Renal pelvis (tissue), 4 donors: ENCODE results near the gene CARD6. TPM values are rescaled to one million over a fixed set of nuclear protein-coding genes. Genes with fewer than 3 reads are reported as not detected.
"Not testable (repeated sequence)": the region's sequence is repeated elsewhere in the genome, so short reads cannot be mapped to it uniquely, and the experiment has no call there.

Source experiments
- DNase-seq: peaks from one replicate; pipeline ENCODE4 v3.0.0-alpha.2; 2013
- polyA plus RNA-seq, 3 donors: library from polyadenylated mRNA; unstranded; fragments of 120-200 nt; gene quantifications; one replicate each; pipeline ENCODE4 v1.2.1, GENCODE V29; 2013; ENCODE audit not compliant: insufficient read length in 3 of 3

The CARD6 gene
- polyA plus RNA-seq, 3 donors = 2.6 to 3.0 (median 2.8) TPM

DNA sequence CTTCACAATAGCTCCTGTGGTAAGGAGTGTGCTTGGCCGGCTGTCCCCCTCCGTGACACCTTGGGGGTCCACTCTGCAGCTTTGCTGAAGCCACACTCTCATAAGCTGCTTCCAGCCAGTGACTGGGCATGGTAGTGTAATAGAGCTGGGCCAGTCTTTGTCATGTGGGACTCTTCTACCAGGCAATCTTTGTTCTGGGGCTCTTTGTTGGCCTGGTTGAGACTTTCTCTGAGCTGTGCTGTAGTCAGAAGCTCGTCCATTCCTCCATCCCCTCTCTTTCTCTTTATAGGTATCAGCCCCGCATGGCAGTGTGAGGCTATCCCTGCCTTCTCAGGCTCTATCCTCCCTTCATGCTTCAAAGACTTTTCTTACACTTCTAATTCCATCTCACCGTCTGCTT is 25.7 kb downstream of the CARD6 start:
- DNase-seq = no peak

DNA sequence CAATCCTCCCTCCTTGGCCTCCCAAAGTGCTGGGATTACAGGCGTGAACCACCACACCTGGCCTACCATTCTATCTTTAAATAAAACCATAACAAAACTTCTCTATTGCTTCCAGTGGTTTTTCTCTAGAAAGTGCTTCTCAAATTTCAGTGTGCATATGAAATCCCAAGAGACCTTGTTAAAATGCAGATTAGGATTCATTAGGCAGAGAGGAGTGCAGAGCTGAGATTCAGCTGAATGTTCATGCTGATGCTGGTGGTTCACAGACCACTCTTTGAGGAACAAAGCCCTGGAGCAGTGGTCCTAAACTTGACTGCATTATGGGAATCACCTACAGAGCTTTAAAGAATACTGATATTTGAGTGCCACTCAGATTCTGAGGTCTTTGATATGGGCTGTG is 28.2 kb downstream of the CARD6 start:
- DNase-seq = no peak

DNA sequence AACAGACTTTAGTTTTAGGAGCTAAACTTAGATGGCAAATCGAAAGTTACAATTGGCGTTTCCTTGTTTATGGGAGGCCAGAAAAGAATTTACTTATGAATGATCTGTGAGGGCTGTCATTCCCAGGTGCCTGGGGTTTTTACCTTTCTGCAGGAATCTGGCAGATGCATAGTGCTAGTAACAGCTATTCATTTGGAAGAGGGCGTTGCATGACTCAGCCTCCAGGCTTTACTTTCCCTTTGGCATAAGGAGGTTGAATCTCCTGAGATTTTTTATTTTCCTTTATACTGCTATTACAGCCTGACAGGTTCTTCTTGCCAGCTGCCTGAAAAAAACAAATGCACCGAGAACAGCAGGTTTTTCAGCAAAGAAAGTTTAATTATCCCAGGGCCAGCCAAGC is 30.0 kb downstream of the CARD6 start:
- DNase-seq = no peak

DNA sequence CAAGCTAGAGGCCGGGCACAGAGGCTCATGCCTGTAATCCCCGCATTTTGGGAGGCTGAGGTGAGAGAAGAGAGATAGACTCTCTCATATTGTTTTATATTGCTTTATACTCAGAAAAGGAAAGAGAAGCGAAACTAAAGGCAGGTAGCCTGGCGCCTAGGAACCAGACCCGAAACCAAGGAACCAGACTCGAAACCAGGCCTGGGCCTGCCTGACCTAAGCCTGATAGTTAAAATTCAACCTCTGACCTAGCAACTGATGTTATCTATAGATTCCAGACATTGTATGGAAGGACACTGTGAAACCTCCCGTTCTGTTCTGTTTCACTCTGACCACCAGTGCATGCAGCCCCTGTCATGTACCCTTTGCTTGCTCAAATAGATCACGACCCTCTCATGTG is 31.1 kb downstream of the CARD6 start:
- DNase-seq = not testable (repeated sequence)

DNA sequence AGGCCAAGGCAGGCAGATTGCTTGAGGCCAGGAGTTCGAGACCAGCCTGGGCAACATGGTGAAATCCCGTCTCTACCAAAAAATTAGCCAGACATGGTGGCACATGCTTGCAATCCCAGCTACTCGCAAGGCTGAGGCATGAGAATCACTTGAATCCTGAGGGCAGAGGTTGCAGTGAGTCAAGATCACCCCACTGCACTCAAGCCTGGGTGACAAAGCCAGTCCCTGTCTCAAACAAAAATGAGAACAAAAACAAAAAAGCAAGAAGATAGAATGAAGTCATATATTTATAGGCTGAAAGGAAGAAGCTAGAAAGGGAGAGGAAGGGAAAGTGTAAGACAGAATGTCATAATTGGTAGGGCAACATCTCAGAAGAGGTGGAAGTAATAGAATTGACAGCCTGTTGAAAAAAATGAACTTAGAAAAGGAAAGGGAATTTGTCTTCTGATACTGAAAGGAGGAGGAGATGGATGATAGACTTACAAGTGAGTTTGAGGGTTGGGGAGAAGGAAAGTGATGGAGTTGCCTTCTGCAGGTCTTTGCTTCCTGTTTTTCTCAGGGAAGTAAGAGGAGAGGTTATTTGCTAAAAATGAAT is 32.2 kb downstream of the CARD6 start:
- DNase-seq = no peak

DNA sequence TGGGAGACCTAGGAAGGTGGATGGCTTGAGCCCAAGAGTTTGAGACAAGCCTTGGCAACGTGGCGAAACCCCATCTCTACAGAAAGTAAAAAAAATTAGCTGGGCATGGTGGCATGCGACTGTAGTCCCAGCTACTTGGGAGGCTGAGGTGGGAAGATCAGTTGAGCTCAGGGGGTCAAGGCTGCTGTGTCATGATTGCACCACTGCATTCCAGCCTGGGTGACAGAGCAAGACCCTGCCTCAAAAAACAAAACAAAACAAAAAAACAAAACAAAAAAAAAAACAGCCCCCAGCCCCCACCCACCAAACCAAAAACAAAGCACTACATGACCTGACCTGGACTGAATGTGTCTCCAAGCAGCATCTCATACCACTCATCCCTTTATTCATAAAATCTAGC is 34.8 kb downstream of the CARD6 start:
- DNase-seq = no peak

DNA sequence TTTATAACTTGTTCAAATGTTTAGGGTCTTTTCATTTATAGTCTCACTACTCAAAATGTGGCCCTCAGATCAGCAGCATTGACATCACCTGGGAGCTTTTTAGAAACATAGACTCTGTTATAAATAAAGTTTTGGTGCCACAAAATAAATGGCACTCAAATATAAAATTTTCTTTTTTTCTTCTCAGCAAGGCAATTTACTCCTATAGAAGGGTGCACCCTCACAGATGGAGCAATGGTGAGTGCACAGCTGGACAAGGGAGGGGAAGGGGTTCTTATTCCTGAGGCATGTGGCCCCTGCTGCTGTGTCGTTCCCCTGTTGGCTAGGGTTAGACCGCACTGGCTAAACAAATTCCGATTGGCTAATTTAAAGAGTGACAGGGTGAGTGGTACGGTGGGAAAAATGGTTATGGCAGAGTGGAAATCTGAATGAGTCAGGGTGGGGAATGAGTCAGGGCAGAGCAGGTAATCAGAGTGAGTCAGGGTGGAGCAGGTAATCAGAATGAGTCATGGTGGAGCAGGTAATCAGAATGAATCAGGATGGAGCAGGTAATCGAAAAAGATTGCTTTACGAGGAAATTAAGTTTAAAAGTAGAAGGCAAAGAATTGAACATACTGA is 36.3 kb downstream of the CARD6 start:
- DNase-seq = no peak

DNA sequence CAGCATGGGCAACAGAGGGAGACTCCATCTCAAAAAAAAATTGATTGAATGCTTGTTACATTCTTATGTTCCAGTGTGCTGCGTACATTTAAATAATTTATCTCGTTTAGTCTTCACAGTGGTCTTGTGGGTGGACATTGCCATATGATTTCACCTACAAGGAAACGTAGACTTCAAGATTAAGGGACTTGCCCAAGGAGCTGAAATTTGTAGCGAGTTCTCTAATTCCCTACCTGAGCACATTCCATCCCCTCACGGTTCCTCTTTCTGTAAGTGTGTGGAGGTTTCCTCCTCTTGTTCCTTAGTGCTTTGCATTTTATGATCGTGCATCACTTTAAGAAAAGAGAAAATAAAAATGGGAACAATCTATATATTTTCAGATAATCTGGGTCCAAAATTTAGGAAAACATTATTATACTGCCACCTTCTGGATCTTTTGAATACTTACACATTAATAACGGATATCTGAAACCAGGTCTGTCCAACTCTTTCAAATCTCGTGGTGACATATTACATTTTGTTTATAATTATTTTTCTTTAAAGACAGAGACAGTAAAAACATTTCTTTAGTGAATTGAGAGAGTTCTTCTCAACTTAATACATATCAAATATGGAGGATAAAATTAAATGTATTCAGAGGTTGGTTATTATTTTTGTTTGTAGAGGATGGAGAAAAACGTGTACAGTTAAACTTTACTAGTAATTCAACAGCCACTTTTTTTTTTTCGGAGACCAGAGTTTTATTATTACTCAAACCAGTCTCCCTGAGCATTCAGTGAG is 38.2 kb downstream of the CARD6 start:
- DNase-seq = no peak

DNA sequence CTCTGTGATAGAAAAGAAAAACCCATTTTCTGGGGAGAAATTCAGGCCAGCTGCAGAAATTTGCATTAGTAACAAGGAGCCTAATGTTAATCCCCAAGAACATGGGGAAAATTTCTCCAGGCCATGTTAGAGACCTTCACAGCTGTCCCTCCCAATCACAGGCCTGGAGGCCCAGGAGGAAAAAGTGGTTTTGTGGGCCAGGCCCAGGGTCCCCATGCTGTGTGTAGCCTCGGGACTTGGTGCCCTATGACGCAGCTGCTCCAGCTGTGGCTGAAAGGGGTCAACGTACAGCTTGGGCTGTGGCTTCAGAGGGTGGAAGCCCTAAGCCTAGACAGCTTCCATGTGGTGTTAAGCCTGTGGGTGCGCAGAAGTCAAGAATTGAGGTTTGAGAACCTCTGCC is 41.1 kb downstream of the CARD6 start:
- no peak for DNase-seq

DNA sequence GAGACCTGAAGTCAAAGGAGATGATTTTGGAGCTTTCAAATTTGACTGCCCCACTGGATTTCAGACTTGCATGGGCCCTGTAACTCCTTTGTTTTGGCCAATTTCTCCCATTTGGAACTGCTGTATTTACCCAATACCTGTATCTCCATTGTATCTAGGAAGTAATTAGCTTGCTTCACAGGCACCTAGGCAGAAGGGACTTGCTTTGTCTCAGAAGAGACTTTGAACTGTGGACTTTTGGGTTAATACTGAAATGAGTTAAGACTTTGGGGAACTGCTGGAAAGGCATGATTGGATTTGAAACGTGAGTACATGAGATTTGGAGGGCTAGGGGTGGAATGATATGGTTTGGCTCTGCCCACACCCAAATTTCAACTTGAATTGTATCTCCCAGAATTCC is 41.9 kb downstream of the CARD6 start:
- DNase-seq = not testable (repeated sequence)

DNA sequence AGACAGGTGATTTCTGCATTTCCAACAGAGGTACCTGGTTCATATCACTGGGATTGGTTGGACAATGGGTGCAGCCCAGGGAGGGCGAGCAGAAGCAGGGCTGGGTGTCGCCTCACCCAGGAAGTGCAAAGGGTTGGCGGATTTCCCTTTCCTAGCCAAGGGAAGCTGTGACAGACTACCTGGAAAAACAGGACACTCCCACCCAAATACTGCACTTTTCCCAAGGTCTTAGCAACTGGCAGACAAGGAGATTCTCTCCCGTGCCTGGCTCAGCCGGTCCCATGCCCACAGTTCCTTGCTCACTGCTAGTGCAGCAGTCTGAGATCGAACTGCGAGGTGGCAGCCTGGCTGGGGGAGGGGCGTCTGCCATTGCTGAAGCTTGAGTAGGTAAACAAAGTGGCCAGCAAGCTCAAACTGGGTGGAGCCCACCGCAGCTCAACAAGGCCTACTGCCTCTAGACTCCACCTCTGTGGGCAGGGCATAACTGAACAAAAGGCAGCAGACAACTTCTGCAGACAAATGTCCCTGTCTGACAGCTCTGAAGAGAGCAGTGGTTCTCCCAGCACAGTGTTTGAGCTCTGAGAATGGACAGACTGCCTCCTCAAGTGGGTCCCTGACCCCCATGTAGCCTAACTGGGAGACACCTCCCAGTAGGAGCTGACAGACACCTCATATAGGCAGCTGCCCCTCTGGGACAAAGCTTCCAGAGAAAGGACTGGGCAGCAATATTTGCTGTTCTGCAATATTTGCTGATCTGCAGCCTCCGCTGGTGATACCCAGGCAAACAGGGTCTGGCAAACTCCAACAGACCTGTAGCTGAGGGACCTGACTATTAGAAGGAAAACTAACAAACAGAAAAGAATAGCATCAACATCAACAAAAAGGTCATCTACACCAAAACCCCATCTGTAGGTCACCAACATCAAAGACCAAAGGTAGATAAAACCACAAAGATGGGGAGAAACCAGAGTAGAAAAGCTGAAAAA is 54.6 kb downstream of the CARD6 start:
- DNase-seq = not testable (repeated sequence)

DNA sequence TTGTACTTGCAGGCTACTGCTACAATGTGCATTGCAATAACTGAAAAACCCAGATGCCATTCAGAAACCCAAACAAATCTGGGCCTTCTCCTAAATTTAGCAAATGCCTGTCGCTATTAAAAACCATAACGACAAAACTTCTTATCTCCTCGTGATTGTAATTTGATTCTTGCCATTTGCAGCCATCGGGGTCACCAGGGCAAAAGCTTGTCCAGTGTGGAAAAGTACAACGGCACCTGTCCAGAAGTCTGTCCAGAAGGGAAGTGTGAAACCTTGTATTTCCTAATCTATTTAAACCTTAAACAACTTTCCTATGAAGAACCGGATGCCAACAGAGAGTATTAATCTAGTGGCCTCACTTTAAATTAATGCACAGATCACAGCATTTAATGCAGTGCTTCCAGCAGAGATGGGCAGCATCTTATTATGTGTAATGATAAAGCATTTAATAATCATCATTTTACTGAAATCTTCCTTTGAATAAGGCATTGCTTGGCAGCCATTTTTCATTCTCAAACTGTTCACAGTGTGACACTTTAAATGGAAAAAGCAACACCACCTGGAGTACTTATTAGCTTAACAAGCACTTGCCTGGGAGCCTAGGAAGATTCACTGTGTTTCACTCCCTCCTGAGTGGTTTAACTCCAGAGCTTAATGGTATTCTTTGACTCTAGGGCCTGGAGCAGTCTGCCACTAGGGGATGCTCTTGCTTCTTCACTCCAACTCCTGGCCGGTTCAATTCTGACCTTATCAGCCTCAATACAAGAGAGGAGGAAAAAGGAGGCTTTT is 63.2 kb downstream of the CARD6 start:
- peak; percentile 68 for DNase-seq

DNA sequence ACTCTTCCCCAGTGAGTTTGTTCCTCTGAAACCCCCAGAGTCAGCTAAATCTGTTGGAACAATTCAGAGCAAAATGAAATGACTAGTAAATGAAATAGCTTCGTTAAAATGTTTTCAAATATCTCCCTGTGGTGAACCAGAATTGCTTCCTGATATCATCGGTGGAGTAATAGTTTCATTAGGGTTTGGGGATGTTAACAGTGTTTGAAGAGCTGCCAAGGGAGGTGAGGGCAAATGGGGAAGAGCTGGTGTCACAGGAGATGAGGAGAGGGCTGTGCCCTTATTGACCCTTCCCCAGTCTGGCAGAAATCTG is 63.8 kb downstream of the CARD6 start:
- no peak for DNase-seq

DNA sequence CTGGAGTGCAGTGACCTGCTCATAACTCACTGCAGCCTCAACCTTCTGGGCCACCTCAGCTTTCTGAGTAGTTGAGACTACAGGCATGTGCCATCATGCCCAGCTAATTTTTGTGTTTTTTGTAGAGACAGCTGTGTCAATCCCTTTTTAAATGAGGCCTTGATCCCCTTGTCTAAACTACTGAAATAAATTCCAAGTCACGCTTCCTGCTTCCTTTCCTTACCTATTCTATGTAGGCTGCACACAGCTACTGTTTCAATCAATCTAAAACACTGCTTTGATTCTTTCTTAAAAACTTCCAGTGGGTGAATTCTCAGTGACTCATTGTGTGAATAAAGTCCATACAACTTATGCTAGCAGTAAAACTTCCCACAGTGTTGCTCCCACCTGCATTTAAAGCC is 65.2 kb downstream of the CARD6 start:
- no peak for DNase-seq

DNA sequence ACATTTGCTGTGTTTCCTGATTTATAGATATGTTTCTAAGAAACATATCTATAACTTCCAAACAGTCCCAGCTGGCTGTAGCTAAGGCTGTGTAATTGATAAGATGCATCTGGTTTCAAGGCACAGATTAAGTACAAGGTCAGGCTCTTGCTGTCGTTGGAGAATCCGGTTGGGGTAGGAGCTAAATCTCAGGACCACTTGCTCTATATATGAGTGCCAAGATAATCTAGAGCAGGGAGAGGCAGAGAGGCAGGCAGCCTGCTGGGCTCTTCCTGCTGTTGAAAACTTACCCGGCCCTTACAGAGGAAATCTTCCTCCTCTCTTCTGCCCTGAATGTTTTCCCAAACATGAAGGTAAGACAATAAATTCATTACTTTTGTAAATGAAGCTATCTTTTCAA is 68.1 kb downstream of the CARD6 start, which contains the start of gene C7:
Gene C7, plus strand, starts transcription at position 234 of the 400 bp plus-strand sequence. Its CDS starts 114 bp downstream, at position 348.
- DNase-seq = peak; percentile 75

DNA sequence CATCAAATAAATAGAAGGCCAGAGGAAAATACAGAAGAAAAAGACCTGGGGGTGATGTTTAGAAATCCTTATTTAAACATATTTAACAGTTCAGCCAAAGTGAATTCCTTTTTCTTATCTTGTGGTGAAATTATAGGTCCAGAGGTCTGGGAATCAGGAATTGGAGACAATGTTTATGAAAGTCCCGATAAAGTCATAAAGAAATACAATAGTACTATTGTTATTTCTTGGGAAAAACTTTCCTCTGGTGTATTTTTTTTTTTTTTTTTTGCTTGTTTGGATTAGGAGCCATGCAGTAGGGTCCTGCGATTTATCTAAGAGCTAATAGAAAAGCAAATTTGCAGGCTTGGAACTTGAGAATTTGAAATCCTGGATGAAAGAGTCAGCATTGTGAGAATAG is 68.6 kb downstream of the CARD6 start:
- DNase-seq = no peak

Other genes with a start within 250 kb of the CARD6 start
- 10 to 100 TPM in 2 of 3 donors, 1 to 10 TPM in 1; 9.2 to 11.7 (median 10.6) TPM for gene PTGER4, start 161.5 kb upstream of the CARD6 start, polyA plus RNA-seq
- 10 to 100 TPM; 31.7 to 36.3 (median 35.9) TPM for gene TTC33, start 85.4 kb upstream of the CARD6 start, polyA plus RNA-seq
- 10 to 100 TPM; 57.7 to 87.5 (median 79.3) TPM for gene PRKAA1, start 43.0 kb upstream of the CARD6 start, polyA plus RNA-seq
- gene RPL37, start 6.1 kb upstream of the CARD6 start, polyA plus RNA-seq = 1,000 to 10,000 TPM; 1,651 to 2,315 (median 1,847) TPM
- gene C7, start 68.1 kb downstream of the CARD6 start, polyA plus RNA-seq = 100 to 1,000 TPM; 117 to 148 (median 118) TPM
- under 1 TPM in 2 of 3 donors, not detected in 1; 0.13 to 0.28 TPM for gene MROH2B, start 230.0 kb downstream of the CARD6 start, polyA plus RNA-seq